ENCODE data around the gene MINK1.

Gene MINK1

GRCh38 chr17:4893272-4893671, 60.1 kb downstream of the MINK1 start:
- H3K36me3 ChIP-seq (ENCODE audit: control insufficient read depth, insufficient read depth, low read length): peaks cover 40% of the 10 kb centered on the region
- no peaks in the 10 kb centered on the region for H3K9me3 ChIP-seq (ENCODE audit: control insufficient read depth, insufficient read depth, low read length)
- DNase-seq (ENCODE audit: low read depth, low spot score): no peak
- H3K27me3 ChIP-seq (ENCODE audit: control insufficient read depth, insufficient read depth, low read length): no peaks in the 10 kb centered on the region
- no peaks in the 10 kb centered on the region for H3K4me1 ChIP-seq (ENCODE audit: control insufficient read depth, insufficient read depth, low read length)
- WGBS (ENCODE audit: insufficient coverage, insufficient read length): no CpG with 5 or more reads among the region's 18 CpGs
- H3K4me3 ChIP-seq (ENCODE audit: low read length): no peak overlapping the region
- H3K27ac ChIP-seq (ENCODE audit: low read length): no peak overlapping the region

DNA sequence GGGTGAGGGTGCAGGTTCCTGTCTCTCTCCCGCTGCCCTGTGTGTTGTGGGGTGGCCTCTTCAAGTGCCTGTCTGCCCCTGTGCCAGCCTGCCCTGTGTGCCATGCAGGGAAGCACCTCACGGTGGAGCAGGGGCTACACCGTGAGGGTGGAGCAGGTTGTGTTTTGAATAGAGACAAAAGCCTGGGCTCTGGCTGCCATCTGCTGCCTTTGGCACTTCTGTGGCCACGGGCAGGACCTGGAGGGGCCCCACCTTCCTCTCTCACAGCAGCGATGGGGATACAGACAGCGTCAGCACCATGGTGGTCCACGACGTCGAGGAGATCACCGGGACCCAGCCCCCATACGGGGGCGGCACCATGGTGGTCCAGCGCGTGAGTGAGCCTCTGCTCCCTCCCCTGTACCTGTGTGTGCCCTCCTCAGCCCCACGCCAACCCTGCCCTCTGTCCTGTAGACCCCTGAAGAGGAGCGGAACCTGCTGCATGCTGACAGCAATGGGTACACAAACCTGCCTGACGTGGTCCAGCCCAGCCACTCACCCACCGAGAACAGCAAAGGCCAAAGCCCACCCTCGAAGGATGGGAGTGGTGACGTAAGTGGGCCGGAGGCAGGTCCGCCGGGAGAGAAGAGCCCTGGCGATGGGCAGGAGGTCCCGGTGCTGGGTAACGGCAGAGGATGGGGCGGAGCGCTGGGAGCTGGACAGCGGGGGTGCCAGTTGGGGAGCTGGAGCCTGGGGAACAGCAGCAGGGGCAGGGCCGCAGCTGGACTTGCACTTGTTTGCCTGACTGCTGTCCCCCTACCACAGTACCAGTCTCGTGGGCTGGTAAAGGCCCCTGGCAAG, 60.8 kb downstream of the MINK1 start:
- no CpG with 5 or more reads among the region's 31 CpGs for WGBS (ENCODE audit: insufficient coverage, insufficient read length)
- H3K36me3 ChIP-seq (ENCODE audit: control insufficient read depth, insufficient read depth, low read length): peaks cover 40% of the 10 kb centered on the region
- no peaks in the 10 kb centered on the region for H3K4me1 ChIP-seq (ENCODE audit: control insufficient read depth, insufficient read depth, low read length)
- no peak overlapping the region for H3K27ac ChIP-seq (ENCODE audit: low read length)
- no peaks in the 10 kb centered on the region for H3K27me3 ChIP-seq (ENCODE audit: control insufficient read depth, insufficient read depth, low read length)
- H3K4me3 ChIP-seq (ENCODE audit: low read length): no peak overlapping the region
- no peak for DNase-seq (ENCODE audit: low read depth, low spot score)
- no peaks in the 10 kb centered on the region for H3K9me3 ChIP-seq (ENCODE audit: control insufficient read depth, insufficient read depth, low read length)

DNA sequence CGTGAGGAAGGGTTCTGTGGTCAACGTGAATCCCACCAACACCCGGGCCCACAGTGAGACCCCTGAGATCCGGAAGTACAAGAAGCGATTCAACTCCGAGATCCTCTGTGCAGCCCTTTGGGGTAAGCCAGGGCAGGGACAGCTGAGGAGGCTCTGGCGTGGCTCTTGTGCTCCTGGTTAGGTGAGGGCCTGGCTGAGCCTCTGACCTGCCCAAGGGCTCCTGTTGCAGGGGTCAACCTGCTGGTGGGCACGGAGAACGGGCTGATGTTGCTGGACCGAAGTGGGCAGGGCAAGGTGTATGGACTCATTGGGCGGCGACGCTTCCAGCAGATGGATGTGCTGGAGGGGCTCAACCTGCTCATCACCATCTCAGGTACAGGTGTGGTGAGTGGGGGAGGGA, 62.0 kb downstream of the MINK1 start:
- peaks cover 40% of the 10 kb centered on the region for H3K36me3 ChIP-seq (ENCODE audit: control insufficient read depth, insufficient read depth, low read length)

DNA sequence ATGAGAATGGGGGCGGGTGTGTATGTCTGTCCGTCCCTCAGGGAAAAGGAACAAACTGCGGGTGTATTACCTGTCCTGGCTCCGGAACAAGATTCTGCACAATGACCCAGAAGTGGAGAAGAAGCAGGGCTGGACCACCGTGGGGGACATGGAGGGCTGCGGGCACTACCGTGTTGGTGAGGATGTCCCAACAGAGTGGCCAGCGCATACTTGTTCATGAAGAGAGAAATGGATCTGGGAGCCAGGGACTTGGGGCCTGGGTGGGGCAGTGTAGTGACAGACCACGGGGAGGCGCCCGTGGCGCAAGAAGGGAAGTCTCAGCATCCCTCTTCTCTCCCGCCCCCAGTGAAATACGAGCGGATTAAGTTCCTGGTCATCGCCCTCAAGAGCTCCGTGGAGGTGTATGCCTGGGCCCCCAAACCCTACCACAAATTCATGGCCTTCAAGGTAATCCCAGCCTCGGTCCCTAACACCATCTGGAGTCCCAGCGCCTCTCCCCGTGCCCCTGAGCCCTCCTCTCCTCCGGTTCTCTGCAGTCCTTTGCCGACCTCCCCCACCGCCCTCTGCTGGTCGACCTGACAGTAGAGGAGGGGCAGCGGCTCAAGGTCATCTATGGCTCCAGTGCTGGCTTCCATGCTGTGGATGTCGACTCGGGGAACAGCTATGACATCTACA, 62.7 kb downstream of the MINK1 start:
- DNase-seq (ENCODE audit: low read depth, low spot score): no peak
- H3K4me3 ChIP-seq (ENCODE audit: low read length): no peak overlapping the region
- H3K27ac ChIP-seq (ENCODE audit: low read length): no peak overlapping the region
- 0 out of 2 replicates have a peak, but pooled peaks cover 3% of the 10 kb centered on the region for H3K4me1 ChIP-seq (ENCODE audit: control insufficient read depth, insufficient read depth, low read length)
- no CpG with 5 or more reads among the region's 27 CpGs for WGBS (ENCODE audit: insufficient coverage, insufficient read length)
- H3K9me3 ChIP-seq (ENCODE audit: control insufficient read depth, insufficient read depth, low read length): no peaks in the 10 kb centered on the region
- H3K27me3 ChIP-seq (ENCODE audit: control insufficient read depth, insufficient read depth, low read length): no peaks in the 10 kb centered on the region
- peaks cover 33% of the 10 kb centered on the region for H3K36me3 ChIP-seq (ENCODE audit: control insufficient read depth, insufficient read depth, low read length)

More for the DNA sequence above, 62.0 kb downstream of the MINK1 start:
- no peak overlapping the region for H3K4me3 ChIP-seq (ENCODE audit: low read length)
- no peak overlapping the region for H3K27ac ChIP-seq (ENCODE audit: low read length)
- no peaks in the 10 kb centered on the region for H3K9me3 ChIP-seq (ENCODE audit: control insufficient read depth, insufficient read depth, low read length)
- H3K27me3 ChIP-seq (ENCODE audit: control insufficient read depth, insufficient read depth, low read length): no peaks in the 10 kb centered on the region
- no CpG with 5 or more reads among the region's 13 CpGs for WGBS (ENCODE audit: insufficient coverage, insufficient read length)
- 0 out of 2 replicates have a peak, but pooled peaks cover under 1% of the 10 kb centered on the region for H3K4me1 ChIP-seq (ENCODE audit: control insufficient read depth, insufficient read depth, low read length)
- DNase-seq (ENCODE audit: low read depth, low spot score): no peak

GRCh38 chr17:4896332-4897197, 63.4 kb downstream of the MINK1 start:
- Histone ChIP-seq H3K4me3 (ENCODE audit: low read length) (no peak overlapping the region), H3K9me3 (ENCODE audit: control insufficient read depth, insufficient read depth, low read length) (no peaks in the 10 kb centered on the region), H3K27ac (ENCODE audit: low read length) (no peak overlapping the region), H3K36me3 (ENCODE audit: control insufficient read depth, insufficient read depth, low read length) (peaks cover 27% of the 10 kb centered on the region), H3K4me1 (ENCODE audit: control insufficient read depth, insufficient read depth, low read length) (0 out of 2 replicates have a peak, but pooled peaks cover 3% of the 10 kb centered on the region), H3K27me3 (ENCODE audit: control insufficient read depth, insufficient read depth, low read length) (no peaks in the 10 kb centered on the region)
- DNase-seq (ENCODE audit: low read depth, low spot score): no peak
- no CpG with 5 or more reads among the region's 27 CpGs for WGBS (ENCODE audit: insufficient coverage, insufficient read length)

- H3K4me1 ChIP-seq (ENCODE audit: control insufficient read depth, insufficient read depth, low read length): 0 out of 2 replicates have a peak, but pooled peaks cover 3% of the 10 kb centered on the region
Observed at GRCh38 chr17:4897198-4897687, 64.1 kb downstream of the MINK1 start.

GRCh38 chr17:4897785-4898184, 64.6 kb downstream of the MINK1 start:
- Histone ChIP-seq H3K4me3 (ENCODE audit: low read length) (no peak overlapping the region), H3K9me3 (ENCODE audit: control insufficient read depth, insufficient read depth, low read length) (no peaks in the 10 kb centered on the region), H3K36me3 (ENCODE audit: control insufficient read depth, insufficient read depth, low read length) (peaks cover 23% of the 10 kb centered on the region), H3K27ac (ENCODE audit: low read length) (no peak overlapping the region), H3K27me3 (ENCODE audit: control insufficient read depth, insufficient read depth, low read length) (no peaks in the 10 kb centered on the region), H3K4me1 (ENCODE audit: control insufficient read depth, insufficient read depth, low read length) (0 out of 2 replicates have a peak, but pooled peaks cover 3% of the 10 kb centered on the region)
- no peak for DNase-seq (ENCODE audit: low read depth, low spot score)
- WGBS (ENCODE audit: insufficient coverage, insufficient read length): no CpG with 5 or more reads among the region's 5 CpGs

More at GRCh38 chr17:4897198-4897687, 64.1 kb downstream of the MINK1 start:
- H3K4me3 ChIP-seq (ENCODE audit: low read length): no peak overlapping the region
- H3K9me3 ChIP-seq (ENCODE audit: control insufficient read depth, insufficient read depth, low read length): no peaks in the 10 kb centered on the region
- no peaks in the 10 kb centered on the region for H3K27me3 ChIP-seq (ENCODE audit: control insufficient read depth, insufficient read depth, low read length)
- H3K36me3 ChIP-seq (ENCODE audit: control insufficient read depth, insufficient read depth, low read length): peaks cover 27% of the 10 kb centered on the region
- H3K27ac ChIP-seq (ENCODE audit: low read length): no peak overlapping the region
- no CpG with 5 or more reads among the region's 10 CpGs for WGBS (ENCODE audit: insufficient coverage, insufficient read length)
- no peak for DNase-seq (ENCODE audit: low read depth, low spot score)

DNA sequence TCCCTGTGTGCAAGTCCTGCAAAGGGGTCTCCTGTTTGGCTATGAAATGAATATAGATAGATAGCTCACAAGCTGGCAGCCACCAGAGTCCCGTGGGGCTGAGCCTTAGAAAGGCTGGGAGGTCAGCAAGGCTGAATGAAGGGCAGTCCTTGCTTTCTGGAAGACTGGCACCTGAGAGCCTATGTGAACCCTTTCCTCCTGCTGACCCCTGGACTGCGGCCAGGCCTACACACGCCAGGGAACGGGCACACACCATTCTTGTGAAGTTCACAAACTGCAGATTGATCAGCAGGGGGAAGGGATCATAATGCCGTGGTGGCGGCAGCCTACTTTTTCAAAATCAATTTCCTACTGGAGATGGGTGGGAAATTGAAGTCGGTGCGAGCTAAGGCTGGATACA, 65.2 kb downstream of the MINK1 start:
- H3K4me1 ChIP-seq (ENCODE audit: control insufficient read depth, insufficient read depth, low read length): 0 out of 2 replicates have a peak, but pooled peaks cover 3% of the 10 kb centered on the region
- DNase-seq (ENCODE audit: low read depth, low spot score): no peak
- WGBS (ENCODE audit: insufficient coverage, insufficient read length): no CpG with 5 or more reads among the region's 8 CpGs
- H3K27ac ChIP-seq (ENCODE audit: low read length): no peak overlapping the region
- H3K27me3 ChIP-seq (ENCODE audit: control insufficient read depth, insufficient read depth, low read length): no peaks in the 10 kb centered on the region
- peaks cover 17% of the 10 kb centered on the region for H3K36me3 ChIP-seq (ENCODE audit: control insufficient read depth, insufficient read depth, low read length)
- H3K9me3 ChIP-seq (ENCODE audit: control insufficient read depth, insufficient read depth, low read length): no peaks in the 10 kb centered on the region
- H3K4me3 ChIP-seq (ENCODE audit: low read length): no peak overlapping the region

DNA sequence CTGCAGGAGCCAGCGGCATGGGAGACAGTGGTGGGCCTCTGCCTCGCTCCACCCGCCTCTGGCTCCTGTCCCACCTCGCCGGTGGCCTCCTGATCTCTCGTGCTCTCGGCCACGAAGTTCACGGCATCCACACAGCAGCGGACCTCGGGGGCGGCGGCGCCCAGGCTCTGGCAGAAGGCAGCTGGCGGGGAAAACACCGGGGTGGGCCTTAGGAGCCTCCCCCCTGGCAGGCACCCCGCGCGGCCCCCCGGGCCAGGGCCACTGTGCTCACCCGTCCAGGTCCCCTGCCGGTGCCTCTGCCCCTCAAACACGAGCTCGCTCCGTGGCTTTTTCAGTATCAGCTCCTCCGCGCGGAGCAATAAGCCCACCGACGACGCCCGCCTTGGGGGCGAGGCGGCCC, 65.8 kb downstream of the MINK1 start:
- Histone ChIP-seq H3K4me3 (ENCODE audit: low read length) (peak overlapping the region; percentile 38; the same call in 1 of the 2 replicates), H3K36me3 (ENCODE audit: control insufficient read depth, insufficient read depth, low read length) (peaks cover 12% of the 10 kb centered on the region), H3K9me3 (ENCODE audit: control insufficient read depth, insufficient read depth, low read length) (no peaks in the 10 kb centered on the region), H3K4me1 (ENCODE audit: control insufficient read depth, insufficient read depth, low read length) (0 out of 2 replicates have a peak, but pooled peaks cover 3% of the 10 kb centered on the region), H3K27ac (ENCODE audit: low read length) (no peak overlapping the region), H3K27me3 (ENCODE audit: control insufficient read depth, insufficient read depth, low read length) (no peaks in the 10 kb centered on the region)
- WGBS (ENCODE audit: insufficient coverage, insufficient read length): no CpG with 5 or more reads among the region's 34 CpGs
- no peak for DNase-seq (ENCODE audit: low read depth, low spot score)

Data from iPS DF 6.9 (cell line).